Measurements from ENCODE around the gene KAT2A. TPM values are rescaled to one million over a fixed set of nuclear protein-coding genes. Genes with fewer than 3 reads are reported as not detected.

Gene KAT2A
- total RNA-seq, 3 donors from 2014 or later: 22.7 to 55.8 (median 54.4) TPM

DNA sequence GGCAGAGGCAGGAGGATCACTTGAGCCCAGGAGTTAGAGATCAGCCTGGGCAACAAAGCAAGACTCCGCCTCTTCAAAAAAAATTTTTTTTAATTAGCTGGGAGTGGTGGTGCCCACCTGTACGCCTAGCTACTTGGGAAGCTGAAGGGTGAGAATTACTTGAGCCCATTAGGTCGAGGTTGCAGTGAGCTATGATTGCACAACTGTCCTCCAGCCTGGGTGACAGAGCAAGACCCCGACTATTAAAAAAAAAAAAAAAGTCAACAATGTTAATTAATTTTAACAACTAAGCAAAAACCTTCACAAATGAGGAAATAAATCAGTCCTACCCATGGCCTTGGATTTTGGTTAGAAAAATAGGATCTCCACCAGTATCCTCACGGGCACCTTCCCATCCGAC lies 14.0 kb downstream of the KAT2A start:
- TF ChIP-seq, protein P1, sequence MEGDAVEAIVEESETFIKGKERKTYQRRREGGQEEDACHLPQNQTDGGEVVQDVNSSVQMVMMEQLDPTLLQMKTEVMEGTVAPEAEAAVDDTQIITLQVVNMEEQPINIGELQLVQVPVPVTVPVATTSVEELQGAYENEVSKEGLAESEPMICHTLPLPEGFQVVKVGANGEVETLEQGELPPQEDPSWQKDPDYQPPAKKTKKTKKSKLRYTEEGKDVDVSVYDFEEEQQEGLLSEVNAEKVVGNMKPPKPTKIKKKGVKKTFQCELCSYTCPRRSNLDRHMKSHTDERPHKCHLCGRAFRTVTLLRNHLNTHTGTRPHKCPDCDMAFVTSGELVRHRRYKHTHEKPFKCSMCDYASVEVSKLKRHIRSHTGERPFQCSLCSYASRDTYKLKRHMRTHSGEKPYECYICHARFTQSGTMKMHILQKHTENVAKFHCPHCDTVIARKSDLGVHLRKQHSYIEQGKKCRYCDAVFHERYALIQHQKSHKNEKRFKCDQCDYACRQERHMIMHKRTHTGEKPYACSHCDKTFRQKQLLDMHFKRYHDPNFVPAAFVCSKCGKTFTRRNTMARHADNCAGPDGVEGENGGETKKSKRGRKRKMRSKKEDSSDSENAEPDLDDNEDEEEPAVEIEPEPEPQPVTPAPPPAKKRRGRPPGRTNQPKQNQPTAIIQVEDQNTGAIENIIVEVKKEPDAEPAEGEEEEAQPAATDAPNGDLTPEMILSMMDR (IDR thresholded peaks at IDR 0.05): no peak
- TF ChIP-seq POLR2AphosphoS5 (IDR thresholded peaks at IDR 0.05): no peak
- TF ChIP-seq POLR2A (IDR thresholded peaks at IDR 0.05): no peak
- intact Hi-C loops (cut with DNase I; ENCODE audit: low total_unique reads): loop anchor here (10.0 kb wide), 1 partner anchor 142 kb away; the partner anchor contains the start of gene CNP

DNA sequence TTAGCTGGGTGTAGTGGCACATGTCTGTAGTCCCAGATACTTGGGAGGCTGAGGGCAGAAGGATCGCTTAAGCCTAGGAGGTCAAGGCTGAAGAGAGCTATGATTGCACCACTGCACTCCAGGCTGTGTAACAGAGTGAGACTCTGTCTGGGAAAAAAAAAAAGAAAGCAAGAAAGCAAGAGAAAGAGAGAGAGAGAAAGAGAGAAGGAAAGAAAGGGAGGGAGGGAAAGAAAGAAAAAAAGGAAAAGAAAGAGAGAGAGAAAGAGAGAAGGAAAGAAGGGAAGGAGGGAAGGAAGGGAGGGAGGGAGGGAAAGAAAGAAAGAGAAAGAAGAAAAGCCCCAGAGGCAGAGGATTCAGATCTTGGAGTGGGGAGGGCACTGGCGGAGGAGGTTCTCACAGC lies 15.2 kb downstream of the KAT2A start:
- H3K27me3 ChIP-seq: no peaks in the 10 kb centered on the region
- H3K4me1 ChIP-seq: no peaks in the 10 kb centered on the region
- no peak for TF ChIP-seq POLR2AphosphoS5 (IDR thresholded peaks at IDR 0.05)
- TF ChIP-seq POLR2A (IDR thresholded peaks at IDR 0.05): no peak
- TF ChIP-seq, protein P1 (IDR thresholded peaks at IDR 0.05): no peak
- DNase-seq (ENCODE audit: low spot score in 2 of 2): no peak
- H3K27ac ChIP-seq: no peak overlapping the region
- no peaks in the 10 kb centered on the region for H3K36me3 ChIP-seq
- intact Hi-C loops (cut with DNase I; ENCODE audit: low total_unique reads): loop anchor here (10.0 kb wide), 1 partner anchor 141 kb away; the partner anchor contains the start of gene CNP
- H3K9me3 ChIP-seq: no peaks in the 10 kb centered on the region
- H3K4me3 ChIP-seq: no peak overlapping the region

More for the DNA sequence above, 14.0 kb downstream of the KAT2A start:
- Histone ChIP-seq H3K4me3 (peak overlapping the region in 1 of 3 donors; percentile 36), H3K9me3 (no peaks in the 10 kb centered on the region), H3K27me3 (no peaks in the 10 kb centered on the region), H3K36me3 (no peaks in the 10 kb centered on the region), H3K4me1 (peaks cover 0 to 3% of the 10 kb centered on the region in 2 donors), H3K27ac (no peak overlapping the region)
- no peak for DNase-seq (ENCODE audit: low spot score in 2 of 2)

GRCh38 chr17:42104264-42104663 lies 16.9 kb downstream of the KAT2A start:
- TF ChIP-seq POLR2AphosphoS5 (IDR thresholded peaks at IDR 0.05) (no peak), POLR2A (IDR thresholded peaks at IDR 0.05) (no peak)
- TF ChIP-seq, protein P1 (IDR thresholded peaks at IDR 0.05): no peak
- no peaks in the 10 kb centered on the region for H3K9me3 ChIP-seq
- DNase-seq (ENCODE audit: low spot score in 2 of 2): no peak
- H3K4me3 ChIP-seq: no peak overlapping the region
- H3K36me3 ChIP-seq: no peaks in the 10 kb centered on the region
- H3K27me3 ChIP-seq: no peaks in the 10 kb centered on the region
- no peak overlapping the region for H3K27ac ChIP-seq
- H3K4me1 ChIP-seq: no peaks in the 10 kb centered on the region
- intact Hi-C loops (cut with DNase I; ENCODE audit: low total_unique reads): loop anchor here (10.0 kb wide), 1 partner anchor 139 kb away; the partner anchor contains the start of gene CNP

DNA sequence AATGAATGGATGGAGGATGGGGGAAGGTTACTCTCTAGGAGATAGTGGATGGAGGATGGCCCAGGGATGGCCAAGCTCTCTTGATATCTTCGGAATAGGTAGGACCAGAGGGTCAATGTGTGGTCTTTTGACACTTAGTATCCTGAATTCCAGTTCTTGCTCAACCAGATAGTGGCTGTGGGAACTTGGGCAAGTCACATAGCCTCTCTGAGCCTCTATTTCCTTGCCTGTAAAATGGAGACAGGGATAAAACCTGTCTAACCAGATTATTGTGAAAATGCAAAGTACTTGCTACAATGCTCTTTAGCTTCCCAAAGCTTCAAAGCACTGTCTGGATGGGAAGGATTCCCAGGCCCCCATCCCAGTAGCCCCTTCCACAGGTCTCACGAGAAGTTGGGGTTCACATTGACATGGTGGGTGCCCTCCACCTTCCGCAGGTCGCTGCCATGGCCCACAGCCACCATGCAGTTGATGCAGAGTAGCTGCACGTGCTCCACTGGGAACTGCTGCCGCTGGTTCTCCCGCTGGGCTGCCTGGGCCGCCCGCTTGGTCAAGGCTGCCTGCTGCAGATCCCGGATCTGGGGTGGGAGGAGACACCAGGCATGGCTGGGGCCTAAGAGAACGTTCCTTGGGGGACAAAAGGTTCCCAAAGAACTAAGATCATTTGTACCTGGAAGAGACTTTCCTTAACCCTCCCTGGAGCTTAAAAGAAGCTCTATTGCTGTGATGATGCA lies 17.8 kb downstream of the KAT2A start:
- no peaks in the 10 kb centered on the region for H3K4me1 ChIP-seq
- H3K4me3 ChIP-seq: no peak overlapping the region
- H3K36me3 ChIP-seq: no peaks in the 10 kb centered on the region
- H3K9me3 ChIP-seq: no peaks in the 10 kb centered on the region
- TF ChIP-seq, protein P1 (IDR thresholded peaks at IDR 0.05): no peak
- TF ChIP-seq POLR2A (IDR thresholded peaks at IDR 0.05) (no peak), POLR2AphosphoS5 (IDR thresholded peaks at IDR 0.05) (no peak)
- no peak overlapping the region for H3K27ac ChIP-seq
- H3K27me3 ChIP-seq: no peaks in the 10 kb centered on the region
- DNase-seq (ENCODE audit: low spot score in 2 of 2): no peak
- intact Hi-C loops (cut with DNase I; ENCODE audit: low total_unique reads): loop anchor here (10.0 kb wide), 1 partner anchor 139 kb away; the partner anchor contains the start of gene CNP

All from breast epithelium (tissue), 4 donors.